MCF 10A (cell line): ENCODE measurements around the gene CRTC1. TPM values are rescaled to one million over a fixed set of nuclear protein-coding genes. Genes with fewer than 3 reads are reported as not detected.

Experiments used
- BruUV-seq: library from RNA; stranded (reverse); fragments of 400-500 nt; replicated peaks from 2 replicates; lab custom pipeline; 2021; lab: Mats Ljungman, UMichigan
- CTCF ChIA-PET: fragments of 300-600 bp; sonication (Branson Sonifier 250); formaldehyde crosslinking; extraction: SDS; loops from one replicate; lab custom pipeline; 2021; ENCODE audit warnings: antibody characterized with exemption, inconsistent platforms; lab: Yijun Ruan, JAX
- POLR2A ChIA-PET: fragments of 300-600, 350-650 bp; sonication (Branson Sonifier 250); formaldehyde crosslinking; extraction: SDS; loops from one replicate; lab custom pipeline; 2020; ENCODE audit warnings: antibody characterized with exemption, inconsistent platforms; lab: Yijun Ruan, JAX
- DNase-seq: peaks from one replicate; pipeline ENCODE4 v3.0.0-alpha.2; 2018; ENCODE audit not compliant: unreplicated experiment
- H3K27ac Mint-ChIP-seq: one replicate; pipeline ENCODE4 v1.8.0; 2022; ENCODE audit warnings: mild to moderate bottlenecking, low read depth, mixed read lengths; ENCODE audit not compliant: unreplicated experiment
- H3K27me3 Mint-ChIP-seq: one replicate; pipeline ENCODE4 v1.8.0; 2022; ENCODE audit warnings: mixed read lengths; ENCODE audit not compliant: insufficient read depth, unreplicated experiment
- H3K36me3 Mint-ChIP-seq: one replicate; pipeline ENCODE4 v1.8.0; 2022; ENCODE audit warnings: mild to moderate bottlenecking, moderate library complexity, mixed read lengths; ENCODE audit not compliant: insufficient read depth, unreplicated experiment
- H3K4me1 Mint-ChIP-seq: one replicate; pipeline ENCODE4 v1.8.0; 2022; ENCODE audit warnings: mixed read lengths; ENCODE audit not compliant: insufficient read depth, unreplicated experiment
- H3K4me3 Mint-ChIP-seq: one replicate; pipeline ENCODE4 v1.8.0; 2022; ENCODE audit warnings: mild to moderate bottlenecking, moderate library complexity, mixed read lengths; ENCODE audit not compliant: unreplicated experiment
- H3K9me3 Mint-ChIP-seq: one replicate; pipeline ENCODE4 v1.8.0; 2022; ENCODE audit warnings: mixed read lengths; ENCODE audit not compliant: unreplicated experiment
- intact Hi-C: fragments of 100-400 bp; cut with micrococcal nuclease; formaldehyde crosslinking; loops from 2 replicates; pipeline ENCODE4 v1.14.1; 2022
- total RNA-seq: library from RNA; stranded (reverse); gene quantifications from 2 replicates; pipeline ENCODE4 v1.2.3, GENCODE V29; 2022
- TF ChIP-seq, protein P1 (sequence below): fragments of 200-600 bp; IDR thresholded peaks from one replicate; pipeline ENCODE4 v1.8.0; 2022; ENCODE audit warnings: antibody characterized with exemption, mild to moderate bottlenecking; ENCODE audit not compliant: unreplicated experiment

Gene CRTC1
- total RNA-seq, 1 experiment from 2014 or later: 11.1 TPM

DNA sequence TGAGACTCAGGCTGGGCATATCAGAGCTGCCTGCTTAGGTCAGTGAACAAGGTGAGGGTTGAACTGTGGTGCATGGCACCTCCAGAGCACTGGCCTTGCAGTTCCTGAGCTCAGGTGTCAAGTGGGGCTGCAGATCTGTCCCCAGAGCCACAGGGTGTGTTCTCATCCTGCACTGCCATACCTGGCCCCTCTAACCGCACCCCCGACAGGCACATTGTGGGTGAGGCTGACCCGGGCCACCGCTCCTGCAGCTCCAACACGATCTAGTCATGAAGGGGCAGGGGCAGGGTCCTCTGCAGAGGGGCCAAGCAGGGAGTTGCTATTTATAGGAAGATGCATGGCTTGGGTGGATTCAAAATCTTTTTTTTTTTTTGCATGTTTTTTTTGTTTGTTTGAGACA lies 16.7 kb upstream of the CRTC1 start:
- POLR2A ChIA-PET: interaction anchor here (0.6 kb wide), 1 partner anchor 11 kb away, joined by 4 read pairs; no protein-coding TSS in a partner anchor
- no peak for DNase-seq
- TF ChIP-seq, protein P1, sequence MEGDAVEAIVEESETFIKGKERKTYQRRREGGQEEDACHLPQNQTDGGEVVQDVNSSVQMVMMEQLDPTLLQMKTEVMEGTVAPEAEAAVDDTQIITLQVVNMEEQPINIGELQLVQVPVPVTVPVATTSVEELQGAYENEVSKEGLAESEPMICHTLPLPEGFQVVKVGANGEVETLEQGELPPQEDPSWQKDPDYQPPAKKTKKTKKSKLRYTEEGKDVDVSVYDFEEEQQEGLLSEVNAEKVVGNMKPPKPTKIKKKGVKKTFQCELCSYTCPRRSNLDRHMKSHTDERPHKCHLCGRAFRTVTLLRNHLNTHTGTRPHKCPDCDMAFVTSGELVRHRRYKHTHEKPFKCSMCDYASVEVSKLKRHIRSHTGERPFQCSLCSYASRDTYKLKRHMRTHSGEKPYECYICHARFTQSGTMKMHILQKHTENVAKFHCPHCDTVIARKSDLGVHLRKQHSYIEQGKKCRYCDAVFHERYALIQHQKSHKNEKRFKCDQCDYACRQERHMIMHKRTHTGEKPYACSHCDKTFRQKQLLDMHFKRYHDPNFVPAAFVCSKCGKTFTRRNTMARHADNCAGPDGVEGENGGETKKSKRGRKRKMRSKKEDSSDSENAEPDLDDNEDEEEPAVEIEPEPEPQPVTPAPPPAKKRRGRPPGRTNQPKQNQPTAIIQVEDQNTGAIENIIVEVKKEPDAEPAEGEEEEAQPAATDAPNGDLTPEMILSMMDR: no peak
- no peaks in the 10 kb centered on the region for H3K4me1 Mint-ChIP-seq
- intact Hi-C loops: no loop called here
- H3K9me3 Mint-ChIP-seq: no peaks in the 10 kb centered on the region
- no TSS peak for BruUV-seq
- H3K27ac Mint-ChIP-seq: no peak overlapping the region
- no peak overlapping the region for H3K4me3 Mint-ChIP-seq
- CTCF ChIA-PET: interaction anchor here (1.1 kb wide), 1 partner anchor 20 kb away, joined by 3 read pairs; no protein-coding TSS in a partner anchor
- H3K27me3 Mint-ChIP-seq: no peaks in the 10 kb centered on the region
- peaks cover 24% of the 10 kb centered on the region for H3K36me3 Mint-ChIP-seq

DNA sequence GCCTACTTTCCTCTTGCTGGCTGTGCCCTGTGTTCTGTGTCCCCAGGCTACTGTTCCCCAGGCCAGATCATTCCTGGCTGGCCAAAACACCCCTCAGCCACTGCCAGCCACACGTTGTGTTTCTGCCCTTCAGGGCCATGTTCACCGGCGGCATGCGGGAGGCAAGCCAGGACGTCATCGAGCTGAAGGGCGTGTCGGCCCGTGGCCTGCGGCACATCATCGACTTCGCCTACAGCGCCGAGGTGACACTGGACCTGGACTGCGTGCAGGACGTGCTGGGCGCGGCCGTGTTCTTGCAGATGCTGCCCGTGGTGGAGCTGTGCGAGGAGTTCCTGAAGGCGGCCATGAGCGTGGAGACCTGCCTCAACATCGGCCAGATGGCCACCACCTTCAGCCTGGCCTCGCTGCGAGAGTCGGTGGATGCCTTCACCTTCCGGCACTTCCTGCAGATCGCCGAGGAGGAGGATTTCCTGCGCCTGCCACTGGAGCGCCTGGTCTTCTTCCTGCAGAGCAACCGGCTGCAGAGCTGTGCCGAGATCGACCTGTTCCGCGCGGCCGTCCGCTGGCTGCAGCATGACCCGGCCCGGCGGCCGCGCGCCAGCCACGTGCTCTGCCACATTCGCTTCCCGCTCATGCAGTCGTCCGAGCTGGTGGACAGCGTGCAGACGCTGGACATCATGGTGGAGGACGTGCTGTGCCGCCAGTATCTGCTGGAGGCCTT lies 15.8 kb upstream of the CRTC1 start:
- DNase-seq: no peak
- CTCF ChIA-PET: no interaction called here
- no TSS peak for BruUV-seq

GRCh38 chr19:18668252-18668631 lies 15.2 kb upstream of the CRTC1 start:
- ChIA-PET CTCF (no interaction called here), POLR2A (interaction anchor here (0.6 kb wide), 1 partner anchor 95 kb away, joined by 3 read pairs; no protein-coding TSS in a partner anchor)
- no peak overlapping the region for H3K27ac Mint-ChIP-seq
- no peak for DNase-seq
- peaks cover 24% of the 10 kb centered on the region for H3K36me3 Mint-ChIP-seq
- H3K9me3 Mint-ChIP-seq: no peaks in the 10 kb centered on the region
- H3K4me3 Mint-ChIP-seq: no peak overlapping the region
- TF ChIP-seq, protein P1: no peak
- no peaks in the 10 kb centered on the region for H3K27me3 Mint-ChIP-seq
- no TSS peak for BruUV-seq
- no peaks in the 10 kb centered on the region for H3K4me1 Mint-ChIP-seq
- intact Hi-C loops: no loop called here

More for the DNA sequence above, 15.8 kb upstream of the CRTC1 start:
- Mint-ChIP-seq H3K9me3 (no peaks in the 10 kb centered on the region), H3K27ac (no peak overlapping the region), H3K27me3 (no peaks in the 10 kb centered on the region), H3K36me3 (peaks cover 24% of the 10 kb centered on the region), H3K4me1 (no peaks in the 10 kb centered on the region), H3K4me3 (no peak overlapping the region)
- TF ChIP-seq, protein P1: no peak
- intact Hi-C loops: no loop called here
- POLR2A ChIA-PET: interaction anchor here (0.6 kb wide), 1 partner anchor 95 kb away, joined by 3 read pairs; no protein-coding TSS in a partner anchor

- Mint-ChIP-seq H3K27ac (no peak overlapping the region), H3K36me3 (peaks cover 24% of the 10 kb centered on the region), H3K27me3 (no peaks in the 10 kb centered on the region), H3K4me3 (no peak overlapping the region), H3K9me3 (no peaks in the 10 kb centered on the region), H3K4me1 (no peaks in the 10 kb centered on the region)
- BruUV-seq: no TSS peak
- TF ChIP-seq, protein P1: no peak
- CTCF ChIA-PET: interaction anchor here (0.7 kb wide), 1 partner anchor 222 kb away, joined by 3 read pairs; no protein-coding TSS in a partner anchor
- DNase-seq: no peak
- POLR2A ChIA-PET: no interaction called here
- intact Hi-C loops: no loop called here
These were observed 14.5 kb upstream of the CRTC1 start for GRCh38 chr19:18668744-18669523.
